ENCODE data around the gene FAM118B.

FAM118B gene

DNA sequence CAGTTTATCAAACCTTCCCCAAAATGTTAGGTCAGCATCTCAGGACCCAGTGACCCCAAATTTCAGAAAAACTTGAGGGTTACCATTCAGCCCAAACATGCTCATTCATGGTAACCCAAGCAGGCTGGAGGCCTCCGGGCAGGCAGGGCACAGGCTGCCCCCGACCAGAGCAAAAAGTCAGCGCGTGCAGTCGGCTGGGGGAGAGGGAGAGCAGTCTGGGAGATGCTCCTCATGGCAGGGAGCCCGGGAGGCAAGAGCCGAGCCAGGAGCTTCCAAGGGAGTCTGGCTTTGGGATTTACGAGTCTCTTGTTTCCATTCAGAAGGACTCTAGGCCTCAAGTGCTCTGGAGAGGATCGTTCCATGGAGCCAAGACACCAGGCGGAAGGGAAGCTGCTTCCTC, 45.8 kb upstream of the FAM118B start:
- FAIRE-seq (no peak), DNase-seq (ENCODE audit: insufficient read length, low spot score) (no peak)
- TF ChIP-seq, protein P1, sequence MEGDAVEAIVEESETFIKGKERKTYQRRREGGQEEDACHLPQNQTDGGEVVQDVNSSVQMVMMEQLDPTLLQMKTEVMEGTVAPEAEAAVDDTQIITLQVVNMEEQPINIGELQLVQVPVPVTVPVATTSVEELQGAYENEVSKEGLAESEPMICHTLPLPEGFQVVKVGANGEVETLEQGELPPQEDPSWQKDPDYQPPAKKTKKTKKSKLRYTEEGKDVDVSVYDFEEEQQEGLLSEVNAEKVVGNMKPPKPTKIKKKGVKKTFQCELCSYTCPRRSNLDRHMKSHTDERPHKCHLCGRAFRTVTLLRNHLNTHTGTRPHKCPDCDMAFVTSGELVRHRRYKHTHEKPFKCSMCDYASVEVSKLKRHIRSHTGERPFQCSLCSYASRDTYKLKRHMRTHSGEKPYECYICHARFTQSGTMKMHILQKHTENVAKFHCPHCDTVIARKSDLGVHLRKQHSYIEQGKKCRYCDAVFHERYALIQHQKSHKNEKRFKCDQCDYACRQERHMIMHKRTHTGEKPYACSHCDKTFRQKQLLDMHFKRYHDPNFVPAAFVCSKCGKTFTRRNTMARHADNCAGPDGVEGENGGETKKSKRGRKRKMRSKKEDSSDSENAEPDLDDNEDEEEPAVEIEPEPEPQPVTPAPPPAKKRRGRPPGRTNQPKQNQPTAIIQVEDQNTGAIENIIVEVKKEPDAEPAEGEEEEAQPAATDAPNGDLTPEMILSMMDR (IDR thresholded peaks at IDR 0.05; ENCODE audit: insufficient read depth, missing control alignments), result no peak

DNA sequence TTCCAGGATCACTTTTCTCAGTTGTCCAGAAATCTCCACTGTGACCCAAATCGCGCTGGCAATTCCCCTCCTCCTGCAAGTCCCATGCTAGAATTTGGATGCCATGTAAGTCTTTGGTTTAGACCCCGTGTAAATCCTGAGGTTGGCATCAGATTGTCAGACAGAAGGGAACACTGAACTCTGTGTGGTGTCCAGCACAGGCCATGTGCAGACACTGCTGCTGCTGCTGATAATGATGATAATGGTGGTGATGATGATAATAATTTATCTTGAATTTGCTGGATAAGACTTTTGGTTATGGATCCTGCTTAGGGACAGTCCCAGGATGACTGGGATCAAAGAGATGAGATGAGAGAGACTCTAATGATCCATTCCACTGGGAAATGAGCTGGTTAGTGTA, 45.2 kb upstream of the FAM118B start:
- FAIRE-seq (no peak), DNase-seq (ENCODE audit: insufficient read length, low spot score) (no peak)
- TF ChIP-seq, protein P1 (IDR thresholded peaks at IDR 0.05; ENCODE audit: insufficient read depth, missing control alignments), result no peak

DNA sequence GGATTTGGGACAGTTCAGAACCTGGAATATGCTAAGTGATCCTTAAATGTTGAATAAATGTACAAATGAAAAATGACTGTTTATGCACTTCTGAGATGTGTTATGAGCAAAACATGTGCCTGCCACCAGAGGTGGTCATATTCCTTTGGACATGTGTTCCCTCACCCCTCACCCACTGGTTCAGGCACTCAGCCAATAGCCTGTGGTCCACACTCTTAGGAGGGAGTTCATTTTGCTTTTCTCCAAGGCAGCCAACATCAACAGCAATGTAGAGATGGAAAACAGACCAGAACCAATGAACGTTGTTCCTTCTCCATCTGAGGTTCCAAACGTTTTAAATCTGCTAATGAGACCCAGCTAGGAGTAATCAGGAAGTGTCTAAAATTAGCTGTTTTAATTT, 44.1 kb upstream of the FAM118B start:
- FAIRE-seq (no peak), DNase-seq (ENCODE audit: insufficient read length, low spot score) (no peak)
- TF ChIP-seq, protein P1 (IDR thresholded peaks at IDR 0.05; ENCODE audit: insufficient read depth, missing control alignments), result no peak

DNA sequence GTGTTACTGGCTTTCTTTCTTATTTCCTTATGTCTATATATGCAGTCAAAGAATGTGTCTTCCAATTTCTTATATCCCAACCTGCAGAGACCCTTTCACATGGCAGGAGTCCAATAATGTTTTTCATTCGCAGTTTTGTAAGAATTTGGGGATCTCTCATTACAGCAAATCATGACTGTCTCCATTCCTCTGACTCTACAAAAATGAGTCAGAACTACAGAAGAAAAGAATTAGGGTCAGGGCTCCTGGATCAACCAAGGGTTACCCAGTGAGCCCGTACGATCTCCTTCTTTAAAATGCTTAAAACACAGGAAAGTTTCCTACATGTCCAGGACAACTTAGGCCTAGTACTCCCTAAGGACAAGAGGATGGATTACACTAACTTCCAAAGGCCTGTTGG, 42.3 kb upstream of the FAM118B start:
- DNase-seq (ENCODE audit: insufficient read length, low spot score) (no peak), FAIRE-seq (no peak)
- TF ChIP-seq, protein P1 (IDR thresholded peaks at IDR 0.05; ENCODE audit: insufficient read depth, missing control alignments), result no peak

DNA sequence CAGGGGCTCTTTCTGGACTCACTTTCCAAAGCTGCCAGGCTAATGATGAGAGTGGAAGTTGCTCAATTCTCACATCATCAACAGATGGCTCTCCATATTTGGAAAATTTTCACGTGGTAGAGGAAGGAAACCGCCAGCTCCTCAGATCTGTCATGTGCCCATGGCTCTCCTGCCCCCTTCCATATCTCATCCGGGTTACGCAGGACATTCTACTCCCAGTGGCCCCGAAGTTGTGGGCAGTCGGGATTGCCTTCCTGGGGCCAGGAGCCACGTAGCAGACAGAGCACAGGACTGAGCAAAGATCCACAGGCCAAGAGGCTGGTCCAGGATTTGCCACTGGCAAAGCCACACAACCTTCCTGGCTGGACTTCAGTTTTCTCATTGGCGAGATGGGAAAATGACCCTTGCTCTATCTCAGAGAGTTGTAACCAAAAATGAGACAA, 39.0 kb upstream of the FAM118B start:
- TF ChIP-seq, protein P1 (IDR thresholded peaks at IDR 0.05; ENCODE audit: insufficient read depth, missing control alignments), result no peak
- DNase-seq (ENCODE audit: insufficient read length, low spot score) (no peak), FAIRE-seq (no peak)

DNA sequence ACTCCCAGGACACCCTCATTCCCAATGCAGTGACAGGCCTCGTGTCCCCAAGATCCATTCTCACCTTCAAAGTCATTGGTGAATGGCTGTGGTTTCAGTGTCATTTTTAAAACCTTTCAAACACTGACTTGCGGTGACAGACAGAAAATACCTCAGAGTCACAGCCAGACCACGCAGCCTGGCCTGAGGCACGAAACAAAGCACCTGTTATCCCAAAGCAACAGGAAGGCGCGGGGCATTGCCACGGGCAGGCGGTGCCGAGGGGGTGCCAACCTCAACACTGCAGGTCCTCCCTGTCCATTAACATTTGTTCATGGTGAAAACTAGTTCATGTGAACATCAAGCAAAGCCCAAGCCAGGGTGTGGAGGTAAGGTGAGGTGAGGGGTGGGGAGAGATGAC, 38.3 kb upstream of the FAM118B start:
- TF ChIP-seq, protein P1 (IDR thresholded peaks at IDR 0.05; ENCODE audit: insufficient read depth, missing control alignments), result no peak
- DNase-seq (ENCODE audit: insufficient read length, low spot score) (no peak), FAIRE-seq (no peak)

DNA sequence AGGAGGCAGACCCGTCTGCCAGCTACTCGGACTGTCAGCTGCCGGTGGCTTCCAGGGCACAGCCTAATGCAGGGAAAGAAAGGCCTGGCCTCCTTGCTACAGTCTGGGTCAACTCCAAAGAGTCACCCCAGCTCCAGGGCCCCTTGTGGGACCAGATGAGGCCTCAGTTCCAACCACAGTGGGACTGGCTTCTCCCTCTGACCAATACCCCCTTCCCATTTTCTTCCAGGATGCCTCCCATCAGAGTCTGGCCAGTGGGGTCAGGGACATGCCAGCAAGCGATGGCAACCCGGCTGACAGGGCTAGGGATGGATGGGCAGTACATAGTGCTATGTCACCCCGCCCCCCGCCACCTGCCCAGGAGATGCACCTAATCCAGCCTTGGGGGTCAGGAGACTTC, 36.8 kb upstream of the FAM118B start:
- TF ChIP-seq, protein P1 (IDR thresholded peaks at IDR 0.05; ENCODE audit: insufficient read depth, missing control alignments), result no peak
- no peak for FAIRE-seq
- no peak for DNase-seq (ENCODE audit: insufficient read length, low spot score)
